GM10847 (cell line): Measurements from ENCODE around the gene MYO9B.

Source experiments
- POLR2A ChIP-seq: IDR thresholded peaks from 2 replicates; pipeline ENCODE4 v1.6.1; 2011; ENCODE audit not compliant: insufficient read length; ENCODE audit errors: extremely low read depth

MYO9B gene, protein sequence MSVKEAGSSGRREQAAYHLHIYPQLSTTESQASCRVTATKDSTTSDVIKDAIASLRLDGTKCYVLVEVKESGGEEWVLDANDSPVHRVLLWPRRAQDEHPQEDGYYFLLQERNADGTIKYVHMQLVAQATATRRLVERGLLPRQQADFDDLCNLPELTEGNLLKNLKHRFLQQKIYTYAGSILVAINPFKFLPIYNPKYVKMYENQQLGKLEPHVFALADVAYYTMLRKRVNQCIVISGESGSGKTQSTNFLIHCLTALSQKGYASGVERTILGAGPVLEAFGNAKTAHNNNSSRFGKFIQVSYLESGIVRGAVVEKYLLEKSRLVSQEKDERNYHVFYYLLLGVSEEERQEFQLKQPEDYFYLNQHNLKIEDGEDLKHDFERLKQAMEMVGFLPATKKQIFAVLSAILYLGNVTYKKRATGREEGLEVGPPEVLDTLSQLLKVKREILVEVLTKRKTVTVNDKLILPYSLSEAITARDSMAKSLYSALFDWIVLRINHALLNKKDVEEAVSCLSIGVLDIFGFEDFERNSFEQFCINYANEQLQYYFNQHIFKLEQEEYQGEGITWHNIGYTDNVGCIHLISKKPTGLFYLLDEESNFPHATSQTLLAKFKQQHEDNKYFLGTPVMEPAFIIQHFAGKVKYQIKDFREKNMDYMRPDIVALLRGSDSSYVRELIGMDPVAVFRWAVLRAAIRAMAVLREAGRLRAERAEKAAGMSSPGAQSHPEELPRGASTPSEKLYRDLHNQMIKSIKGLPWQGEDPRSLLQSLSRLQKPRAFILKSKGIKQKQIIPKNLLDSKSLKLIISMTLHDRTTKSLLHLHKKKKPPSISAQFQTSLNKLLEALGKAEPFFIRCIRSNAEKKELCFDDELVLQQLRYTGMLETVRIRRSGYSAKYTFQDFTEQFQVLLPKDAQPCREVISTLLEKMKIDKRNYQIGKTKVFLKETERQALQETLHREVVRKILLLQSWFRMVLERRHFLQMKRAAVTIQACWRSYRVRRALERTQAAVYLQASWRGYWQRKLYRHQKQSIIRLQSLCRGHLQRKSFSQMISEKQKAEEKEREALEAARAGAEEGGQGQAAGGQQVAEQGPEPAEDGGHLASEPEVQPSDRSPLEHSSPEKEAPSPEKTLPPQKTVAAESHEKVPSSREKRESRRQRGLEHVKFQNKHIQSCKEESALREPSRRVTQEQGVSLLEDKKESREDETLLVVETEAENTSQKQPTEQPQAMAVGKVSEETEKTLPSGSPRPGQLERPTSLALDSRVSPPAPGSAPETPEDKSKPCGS (N-terminal part only)

DNA sequence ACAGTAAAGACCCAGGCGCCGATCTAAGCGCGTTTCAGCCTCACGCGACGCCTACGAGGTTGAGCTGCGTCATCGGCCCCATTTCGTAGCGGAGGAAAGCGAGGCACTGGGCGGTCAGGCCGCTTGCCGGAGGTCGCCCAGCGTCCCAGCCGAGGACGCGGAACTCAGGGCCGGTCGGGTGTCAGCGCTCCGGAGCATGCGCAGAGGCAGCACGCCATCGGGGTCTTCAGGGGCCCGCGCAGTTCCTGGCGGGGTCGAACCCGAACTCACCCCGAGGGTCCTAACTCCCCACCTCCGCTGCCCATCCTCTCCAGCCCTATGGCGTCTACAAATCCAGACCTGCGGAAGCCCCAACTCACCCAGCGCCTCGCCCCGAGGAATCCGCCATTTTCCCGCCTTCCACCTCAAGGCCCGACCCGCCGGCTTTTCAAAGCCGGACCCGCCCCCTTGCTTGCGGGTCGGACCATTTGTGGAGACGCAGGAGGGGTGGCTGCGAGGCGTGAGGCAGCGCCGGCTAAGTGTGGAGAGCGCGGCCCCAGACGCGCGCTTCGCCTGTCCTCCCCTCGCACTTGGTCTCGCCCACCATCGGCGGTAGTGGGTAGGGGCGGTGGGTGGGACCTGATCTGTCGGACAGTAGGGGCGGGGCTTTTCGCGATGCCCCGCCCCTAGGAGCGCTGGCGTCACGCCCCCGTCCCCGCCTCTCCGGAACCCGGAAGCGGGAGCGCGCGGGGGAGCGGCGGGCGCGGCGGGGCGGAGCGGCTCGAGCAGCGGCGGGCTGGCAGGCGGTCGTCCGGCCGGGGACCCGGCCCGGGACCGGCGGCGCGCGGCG is at the start of gene MYO9B, which contains the start of gene HAUS8:
MYO9B (plus strand) TSS at position 743 of the 829 bp plus-strand sequence. CDS start 25,941 bp downstream, outside the sequence.
HAUS8 (minus strand) TSS at position 418 of the 829 bp plus-strand sequence; CDS start at position 388, 30 bp downstream.
- peak; percentile 75 for TF ChIP-seq POLR2A

DNA sequence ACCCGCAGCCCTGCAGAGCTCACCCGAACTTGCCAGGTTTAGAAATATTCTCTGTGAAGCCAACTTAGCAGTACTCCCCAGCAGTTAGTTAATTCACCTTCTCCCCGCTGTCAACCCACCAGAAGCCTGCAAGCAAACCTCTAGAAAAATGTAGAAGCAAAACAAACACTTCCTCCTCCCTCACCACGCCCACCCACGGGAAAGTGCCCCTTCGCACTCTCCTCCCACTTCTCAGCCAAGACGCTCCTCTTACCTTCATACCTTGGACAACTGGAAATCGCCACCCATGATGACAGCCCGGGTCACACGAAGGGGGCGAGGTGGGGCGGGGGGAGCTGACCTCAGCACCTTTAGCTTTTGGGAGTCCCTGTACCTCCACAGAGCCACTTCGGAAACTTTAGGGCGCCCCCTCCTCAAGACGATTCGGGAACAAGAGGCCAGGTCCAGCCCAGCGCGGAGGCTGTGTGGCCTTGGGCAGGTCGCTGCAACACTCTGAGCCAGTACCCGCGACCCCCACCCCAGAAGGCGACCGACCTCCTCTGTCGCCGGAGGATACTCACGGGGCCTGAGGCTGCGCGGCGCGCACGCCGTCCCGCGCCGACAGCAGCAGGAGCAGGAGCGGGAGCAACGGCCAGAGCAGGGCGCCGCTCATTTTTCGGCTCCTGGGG is 49.5 kb upstream of the MYO9B start:
- TF ChIP-seq POLR2A = no peak

DNA sequence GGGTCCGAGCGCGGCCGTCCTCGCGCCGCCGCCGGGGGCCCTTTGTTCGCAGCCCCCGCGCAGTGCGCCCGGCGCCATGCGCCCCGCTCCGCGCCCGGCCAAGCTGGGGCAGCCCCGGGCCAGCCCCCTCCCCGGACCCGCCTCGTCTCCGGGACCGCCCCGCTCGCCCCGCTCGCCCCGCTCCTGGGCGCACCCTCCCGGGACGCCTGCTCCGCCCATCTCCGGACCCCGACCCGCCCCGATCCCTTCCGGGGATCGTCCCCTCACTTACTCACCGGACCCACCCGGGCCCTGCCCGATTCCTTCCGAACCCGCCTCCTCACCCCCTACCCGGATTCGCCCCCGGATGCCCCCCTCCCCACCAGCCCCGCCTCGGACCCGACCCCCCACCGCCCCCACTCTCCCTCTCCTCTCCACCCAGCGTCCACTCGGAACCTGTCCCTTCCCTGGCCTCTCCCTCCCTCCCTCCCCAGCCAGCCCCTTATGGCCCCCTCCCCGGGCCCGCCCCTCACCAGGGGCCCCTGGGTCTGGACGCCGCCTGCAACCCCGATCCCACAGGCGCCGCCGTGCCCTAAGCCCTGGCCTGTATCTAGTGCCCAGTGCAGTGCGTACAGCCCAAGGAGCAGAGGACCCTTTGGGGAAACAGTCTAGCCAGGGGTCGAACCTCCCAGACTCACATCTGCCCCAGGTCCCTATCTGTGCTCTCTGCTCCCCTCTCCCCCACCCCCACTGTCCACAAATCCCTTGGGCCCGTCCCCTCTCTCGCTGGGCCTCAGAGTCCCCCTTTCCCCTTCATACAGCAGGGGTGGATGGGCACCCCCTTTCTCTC is 48.7 kb upstream of the MYO9B start, which contains the start of gene CPAMD8:
CPAMD8 (minus strand) TSS at position 105 of the 829 bp plus-strand sequence. CDS start 168 bp downstream, outside the sequence.
- no peak for TF ChIP-seq POLR2A

DNA sequence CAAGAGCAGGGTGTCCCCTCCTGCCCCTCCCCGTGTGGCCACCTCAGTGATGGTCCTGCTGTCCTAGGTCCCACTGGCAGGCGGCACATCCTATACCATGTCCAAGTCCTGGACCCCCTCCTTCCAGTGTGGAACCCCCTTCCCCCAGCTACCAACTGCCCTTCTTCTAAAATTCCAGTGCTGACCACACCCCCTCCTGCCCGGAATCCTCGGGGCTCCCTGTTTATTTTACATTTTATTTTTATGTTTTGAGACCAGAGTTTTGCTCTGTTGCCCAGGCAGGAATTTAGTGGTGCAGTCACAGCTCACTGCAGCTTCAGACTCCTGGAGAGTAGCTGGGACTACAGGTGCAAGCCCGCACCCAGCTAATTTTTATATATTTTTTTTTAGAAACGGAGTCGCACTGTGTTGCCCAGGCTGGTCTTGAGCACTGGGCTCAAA is 48.0 kb upstream of the MYO9B start:
- no peak for TF ChIP-seq POLR2A

DNA sequence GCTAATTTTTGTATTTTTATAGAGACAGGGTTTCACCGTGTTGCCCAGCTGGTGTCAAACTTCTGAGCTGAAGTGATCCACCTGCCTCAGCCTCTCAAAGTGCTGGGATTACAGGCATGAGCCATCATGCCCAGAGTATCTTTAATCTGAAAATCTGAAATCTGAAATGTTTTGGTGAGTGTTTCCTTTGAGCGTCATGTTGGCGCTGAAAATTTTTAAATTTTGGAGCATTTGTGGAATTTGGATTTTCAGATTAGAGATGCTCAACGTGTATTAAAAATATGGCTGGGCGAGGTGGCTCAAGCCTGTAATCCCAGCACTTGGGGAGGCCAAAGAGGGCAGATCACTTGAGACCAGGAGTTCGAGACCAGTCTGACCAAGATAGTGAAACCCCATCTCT is 43.8 kb upstream of the MYO9B start:
- TF ChIP-seq POLR2A = no peak

DNA sequence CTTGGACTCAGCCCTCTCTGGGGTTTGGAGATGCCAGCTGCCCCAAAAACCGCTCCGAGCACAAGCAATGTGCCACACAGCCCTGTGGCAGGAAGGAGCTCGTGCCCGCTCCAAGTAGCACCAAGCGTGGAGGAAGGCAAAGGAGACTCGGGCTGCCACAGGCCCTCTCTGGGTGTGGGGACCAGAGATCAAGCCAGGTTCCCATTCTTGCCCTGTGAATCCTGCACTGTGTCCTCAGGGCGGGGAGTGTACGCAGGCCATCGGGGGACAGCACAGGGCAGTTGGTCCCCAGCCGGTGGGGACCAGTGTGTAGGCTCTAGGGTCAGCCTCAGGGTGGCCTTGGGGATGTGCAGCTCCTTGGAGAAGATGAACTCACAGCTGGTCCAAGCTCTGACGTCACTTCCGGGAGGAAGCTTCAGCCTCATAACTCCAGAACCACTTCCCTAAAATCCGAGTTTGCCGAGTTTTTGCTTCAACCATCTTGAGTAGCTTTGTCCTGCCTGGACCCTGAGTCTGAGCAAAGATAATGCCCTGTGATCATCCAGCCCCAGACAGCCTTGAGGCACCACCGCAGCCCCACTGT is 39.6 kb upstream of the MYO9B start:
- no peak for TF ChIP-seq POLR2A

DNA sequence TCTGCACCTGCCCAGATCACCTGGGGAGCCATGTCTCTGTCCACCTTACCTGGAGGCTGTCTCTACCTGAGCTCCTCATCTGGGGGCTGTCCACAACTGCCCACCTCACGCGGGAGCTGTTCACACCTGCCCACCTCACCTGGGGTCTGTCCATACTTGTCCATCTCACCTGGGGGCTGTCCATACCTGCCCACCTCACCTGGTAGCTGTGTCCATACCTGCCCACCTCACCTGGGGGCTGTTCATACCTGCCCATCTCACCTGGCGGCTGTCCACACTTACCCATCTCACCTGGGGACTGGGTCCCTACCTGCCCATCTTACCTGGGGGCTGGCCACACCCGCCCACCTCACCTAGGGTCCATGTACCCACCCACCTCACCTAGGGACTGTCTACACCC is 38.9 kb upstream of the MYO9B start:
- no peak for TF ChIP-seq POLR2A

DNA sequence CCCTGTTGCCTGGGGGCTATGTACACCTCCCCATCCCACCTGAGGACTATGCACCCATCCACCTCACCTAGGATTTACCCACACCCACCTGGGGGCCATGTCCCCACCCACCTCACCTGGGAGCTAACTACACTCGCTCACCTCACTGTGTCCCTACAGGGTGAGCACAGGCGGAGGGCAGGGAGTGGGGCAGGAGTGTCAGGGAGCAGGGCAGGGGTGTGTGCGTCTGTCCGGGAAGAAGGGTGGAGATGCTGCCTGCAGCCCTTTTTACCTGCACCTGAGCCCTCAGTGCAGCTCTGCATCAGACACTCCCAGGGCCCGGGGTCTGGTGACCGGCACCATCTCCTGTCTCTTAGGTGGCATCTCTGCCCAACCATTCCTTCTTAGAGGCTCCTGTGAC is 38.4 kb upstream of the MYO9B start:
- TF ChIP-seq POLR2A = no peak

DNA sequence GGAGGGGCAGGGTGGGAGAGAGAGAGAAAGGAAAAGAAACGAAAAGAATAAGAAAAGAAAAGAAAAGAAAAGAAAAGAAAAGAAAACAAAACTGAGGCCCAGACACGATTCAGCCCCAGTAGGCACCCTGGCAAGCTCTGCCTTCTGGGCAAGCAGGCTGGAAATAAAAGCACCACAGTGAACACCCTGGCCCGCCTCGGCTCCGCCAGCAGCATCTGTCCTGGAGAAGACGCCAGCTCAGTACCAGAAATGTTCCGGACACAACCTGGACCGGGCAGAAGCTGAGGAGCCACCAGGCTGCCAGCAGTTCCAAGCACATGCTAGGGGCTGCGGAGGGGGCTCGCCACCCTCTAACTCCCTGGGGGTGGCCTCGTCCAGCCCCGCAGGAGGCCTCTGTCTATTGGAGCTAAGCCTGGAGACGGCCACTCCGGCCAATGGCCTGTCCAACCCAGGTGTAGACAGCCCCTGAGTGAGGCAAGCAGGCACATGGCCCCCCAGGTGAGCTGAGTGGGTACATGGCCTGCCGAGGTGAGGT is 37.5 kb upstream of the MYO9B start:
- TF ChIP-seq POLR2A = no peak

DNA sequence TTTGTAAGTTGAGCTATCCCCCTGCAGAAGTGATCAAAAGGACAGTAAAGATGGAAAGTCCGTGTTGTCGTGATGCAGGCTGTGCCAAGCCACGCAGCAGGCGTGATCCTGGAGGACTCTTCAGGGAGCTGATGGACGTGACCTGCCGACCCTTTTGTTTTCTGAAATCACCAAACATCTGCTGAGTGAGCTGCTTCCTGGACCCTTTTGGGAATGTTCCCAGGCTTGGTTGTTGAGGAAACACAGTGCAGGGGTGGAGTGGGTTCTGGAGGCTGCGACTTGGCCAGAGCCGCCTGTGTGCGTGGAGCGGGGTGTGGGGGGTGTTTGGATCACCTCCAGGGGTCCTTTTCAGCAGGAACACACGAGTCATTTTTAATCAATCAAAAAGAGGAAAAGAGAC is 33.6 kb upstream of the MYO9B start:
- no peak for TF ChIP-seq POLR2A

DNA sequence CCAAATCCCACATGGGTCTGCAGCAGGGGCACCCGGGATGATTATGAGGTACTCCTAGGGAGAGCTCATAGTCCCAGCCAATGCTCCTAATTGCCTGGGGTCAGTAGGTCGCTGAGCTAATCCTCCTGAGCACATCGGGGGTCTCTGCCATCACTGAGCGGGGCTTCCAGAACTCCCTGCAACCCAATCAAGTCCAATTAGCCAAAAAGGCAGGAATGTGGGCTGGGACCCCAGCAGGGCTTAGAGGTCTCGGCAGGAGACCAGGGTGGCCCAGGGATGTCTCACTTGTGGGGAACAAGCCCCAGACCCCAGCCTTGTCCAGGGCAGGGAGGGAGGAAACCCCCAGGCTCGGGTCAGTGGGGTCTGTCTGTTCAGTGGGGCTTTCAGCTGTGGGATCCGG is 31.8 kb upstream of the MYO9B start:
- no peak for TF ChIP-seq POLR2A

DNA sequence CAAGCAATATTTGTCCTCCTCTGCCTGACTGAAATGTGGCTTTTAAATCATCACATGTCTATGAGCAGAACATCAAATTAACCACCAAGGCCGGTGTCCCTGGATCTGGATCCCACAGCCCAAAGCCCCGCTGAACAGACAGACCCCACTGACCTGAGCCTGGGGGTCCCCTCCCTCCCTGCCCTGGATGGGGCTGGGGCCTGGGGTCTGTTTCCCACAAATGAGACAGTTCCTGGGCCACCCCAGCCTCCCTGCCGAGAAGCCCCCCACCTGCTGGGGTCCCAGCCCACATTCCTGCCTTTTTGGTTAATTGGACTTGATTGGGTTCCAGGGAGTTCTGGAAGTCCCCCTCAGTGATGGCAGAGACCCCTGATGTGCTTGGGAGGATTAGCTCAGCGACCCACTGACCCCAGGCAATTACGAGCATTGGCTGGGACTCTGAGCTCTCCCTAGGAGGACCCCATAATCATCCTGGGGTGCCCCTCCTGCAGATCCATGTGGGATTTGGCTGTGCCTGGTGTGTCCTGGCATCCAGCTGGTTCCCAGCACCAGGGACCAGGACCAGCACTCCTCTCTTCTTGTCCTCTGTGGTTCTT is 29.6 kb upstream of the MYO9B start:
- TF ChIP-seq POLR2A = no peak

DNA sequence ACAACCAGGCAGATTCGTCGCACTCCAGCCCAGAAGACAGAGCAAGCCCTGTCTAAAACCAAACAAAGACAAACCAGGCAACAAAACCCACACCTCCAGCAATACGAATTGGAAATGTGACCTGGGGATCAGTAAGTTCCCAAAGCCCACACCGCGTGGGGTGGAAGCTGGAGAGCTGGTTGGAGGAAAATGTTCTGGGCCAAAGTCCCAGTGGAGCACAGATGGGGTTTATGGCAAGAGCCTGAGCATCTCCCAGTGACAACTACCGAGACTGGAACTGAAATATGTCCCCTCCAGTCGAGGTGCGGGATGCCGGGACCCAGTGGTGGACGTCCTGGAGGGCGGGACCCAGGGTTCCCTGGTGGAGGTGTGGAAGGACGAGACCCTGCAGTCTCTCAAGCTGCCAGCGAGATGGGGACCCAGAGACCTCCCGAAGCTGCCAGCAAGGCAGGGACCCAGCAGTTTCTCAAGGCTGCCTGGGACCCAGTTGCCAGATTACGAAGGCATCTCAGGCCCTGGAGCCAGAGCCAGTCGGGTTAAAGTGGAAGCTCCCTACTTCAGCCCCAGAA is 26.6 kb upstream of the MYO9B start:
- TF ChIP-seq POLR2A = no peak
